HG02588 (cell line): ENCODE results near the gene SUPT16H.
"Not testable (repeated sequence)": the region's sequence is repeated elsewhere in the genome, so short reads cannot be mapped to it uniquely, and the experiment has no call there.

ENCODE experiments used
- ATAC-seq: cut with Tn5 transposase; IDR thresholded peaks from one replicate; pipeline ENCODE4 v1.9.1; 2021; ENCODE audit warnings: mild to moderate bottlenecking, moderate library complexity; ENCODE audit not compliant: unreplicated experiment

SUPT16H gene

DNA sequence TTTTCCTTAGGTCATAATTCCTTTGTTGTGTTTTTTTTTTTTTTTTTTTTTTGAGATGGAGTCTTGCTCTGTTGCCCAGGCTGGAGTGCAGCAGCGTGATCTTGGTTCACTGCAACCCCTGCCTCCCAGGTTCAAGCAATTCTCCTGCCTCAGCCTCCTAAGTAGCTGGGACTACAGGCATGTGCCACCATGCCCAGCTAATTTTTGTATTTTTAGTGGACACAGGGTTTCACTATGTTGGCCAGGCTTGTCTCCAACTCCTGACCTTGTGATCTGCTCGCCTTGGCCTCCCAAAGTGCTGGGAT lies 81.0 kb downstream of the SUPT16H start:
- ATAC-seq, result not testable (repeated sequence)

DNA sequence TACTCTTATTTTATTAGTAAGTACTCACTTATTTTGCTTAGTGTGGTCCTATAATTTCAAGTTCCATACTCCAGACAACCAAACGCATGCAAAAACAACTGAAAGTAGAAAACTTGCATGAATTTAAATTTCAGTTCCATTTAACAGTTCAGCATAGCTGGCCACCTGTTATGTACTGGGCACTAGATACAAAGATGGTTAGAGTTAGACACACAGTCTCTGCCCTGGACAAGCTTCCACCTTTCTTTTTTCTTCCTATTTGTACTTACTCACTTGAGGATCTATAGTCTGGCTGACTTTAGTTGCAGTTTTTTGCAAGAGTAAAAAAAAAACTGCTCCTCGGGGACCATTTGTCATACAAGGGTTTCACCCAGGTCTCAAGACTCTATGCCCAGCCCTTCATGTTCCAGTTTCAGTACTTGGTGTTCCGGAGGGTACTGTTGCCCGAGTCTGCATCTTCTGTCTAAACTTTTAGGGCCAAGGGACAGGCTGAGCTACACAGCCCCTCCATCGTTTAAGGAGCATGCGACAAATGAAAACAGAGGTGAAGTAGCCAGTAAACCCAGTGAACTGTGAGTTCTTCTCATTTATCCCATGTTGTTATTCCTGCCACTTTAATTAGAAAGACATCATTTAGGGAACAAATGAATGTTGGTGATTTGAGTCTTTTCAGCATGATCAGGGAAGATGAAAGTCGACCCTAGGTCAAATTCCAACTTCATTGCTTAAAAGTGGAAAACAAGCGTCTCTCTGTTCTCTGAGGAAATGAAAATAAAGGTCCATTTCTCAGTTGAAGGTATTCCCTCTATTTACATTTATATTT lies 81.6 kb downstream of the SUPT16H start:
- no peak for ATAC-seq
